Measurements from ENCODE around the gene ERF. TPM values are rescaled to one million over a fixed set of nuclear protein-coding genes. Genes with fewer than 3 reads are reported as not detected.

Gene ERF
- total and polyA plus RNA-seq, 2 of the 4 experiments (the other 2 are of a cell fraction): 5.2 to 32.4 TPM

DNA sequence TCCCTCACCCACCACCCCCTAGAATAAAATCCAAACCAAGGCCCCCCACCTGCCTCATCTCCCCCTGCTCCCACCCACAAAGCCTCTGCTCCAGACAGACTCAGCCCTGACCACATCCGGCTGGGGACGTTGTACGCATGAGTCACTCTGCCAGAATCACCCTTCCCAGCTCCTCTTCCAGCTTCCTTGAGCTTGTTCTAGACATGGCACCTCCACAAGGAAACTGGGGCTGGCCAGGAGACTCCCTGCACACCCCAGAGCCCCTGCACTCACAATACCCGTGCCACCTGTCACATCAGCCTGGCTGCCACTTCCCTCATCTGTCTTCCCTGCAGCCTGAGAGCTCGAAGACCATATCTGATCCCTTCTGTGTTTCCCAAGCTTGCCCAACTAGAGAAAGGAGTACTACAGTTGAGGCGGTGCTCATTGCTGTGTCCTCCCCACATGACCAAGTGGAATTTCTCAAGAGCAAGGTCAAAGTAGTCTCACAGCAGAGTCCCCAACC lies 47.1 kb downstream of the ERF start:
- no peaks in the 10 kb centered on the region for H3K27me3 ChIP-seq (ENCODE audit: control insufficient read depth, insufficient read depth, low read length)
- H2AK5ac ChIP-seq (ENCODE audit: low read depth, low read length): peak overlapping the region; percentile 94
- no peak overlapping the region for H3K9ac ChIP-seq (ENCODE audit: low read depth, low read length)
- BruUV-seq (replicated peaks): no TSS peak
- no peaks in the 10 kb centered on the region; the same call in none of the 2 replicates for H4K20me1 ChIP-seq (ENCODE audit: insufficient read depth, low read length)
- H2AK9ac ChIP-seq (replicated peaks; ENCODE audit: low read depth, low read length, poor library complexity): peak overlapping the region; percentile 94
- peak overlapping the region; percentile 93 for H3K14ac ChIP-seq (replicated peaks; ENCODE audit: low read depth, low read length)
- peak overlapping the region; percentile 65 for H3K27ac ChIP-seq (ENCODE audit: insufficient read depth, low read length)
- WGBS, 2 experiments (ENCODE audit: extremely low coverage in 2 of 2, insufficient read length in 1 of 2): 7% methylated on average over 3 of the region's 6 CpGs; no CpG with 5 or more reads in 1 of the 2 experiments
- peak overlapping the region; percentile 72; the same call in 1 of the 2 replicates for H3K18ac ChIP-seq (ENCODE audit: low read depth, low read length)
- dilution Hi-C loops (cut with HindIII; ENCODE audit: low sequenced_read_pairs, unreplicated experiment): no loop called here
- no peak overlapping the region for H3K4me3 ChIP-seq (ENCODE audit: insufficient read depth, low read depth, low read length)
- intact Hi-C loops (cut with micrococcal nuclease): no loop called here
- peaks cover 13% of the 10 kb centered on the region for H3K4me1 ChIP-seq (ENCODE audit: control insufficient read depth, insufficient read depth, low read length)
- H2BK15ac ChIP-seq (ENCODE audit: low read depth, low read length): peak overlapping the region; percentile 91; the same call in 2 of the 3 replicates
- ChIA-PET CTCF (no interaction called here), POLR2A (ENCODE audit: unreplicated experiment) (interaction anchor here (0.5 kb wide), 1 partner anchor 20 kb away, joined by 3 read pairs; no protein-coding TSS in a partner anchor)
- H3K23ac ChIP-seq (ENCODE audit: low read depth, low read length): peak overlapping the region; percentile 97
- peak overlapping the region; percentile 92 for H4K91ac ChIP-seq (ENCODE audit: insufficient read depth, low read depth, low read length)
- H2BK120ac ChIP-seq (ENCODE audit: low read depth, low read length): peak overlapping the region; percentile 98
- H3K79me1 ChIP-seq (ENCODE audit: low read depth in 1 of 2, low read length in 2 of 2): peaks cover 17 to 86% of the 10 kb centered on the region in 2 experiments
- in situ Hi-C loops (cut with MboI; ENCODE audit: low sequenced_read_pairs): no loop called here
- peaks cover 33% of the 10 kb centered on the region for H3K9me1 ChIP-seq (ENCODE audit: insufficient read depth, low read length)
- peak overlapping the region; percentile 55; the same call in 1 of the 2 replicates for H3K56ac ChIP-seq (ENCODE audit: extremely low read depth, insufficient read depth, low read length)
- DNase-seq (peak; percentile 89), ATAC-seq (ENCODE audit: low read depth) (peak; percentile 94)
- peak overlapping the region; percentile 21 to 90 for H4K8ac ChIP-seq (ENCODE audit: low read depth in 2 of 2, low read length in 2 of 2)
- H4K5ac ChIP-seq (ENCODE audit: low read depth, low read length): no peak overlapping the region; the same call in 1 of the 2 replicates
- peak overlapping the region; percentile 78 for H2AFZ ChIP-seq (replicated peaks; ENCODE audit: low read length, poor library complexity)
- H2BK20ac ChIP-seq (ENCODE audit: low read depth, low read length): peak overlapping the region; percentile 96
- peak; percentile 71; the same call in 1 of the 2 replicates for TF ChIP-seq MAZ (IDR thresholded peaks at IDR 0.05; ENCODE audit: borderline replicate concordance, low read depth, low read length)
- TF ChIP-seq BHLHE40 (IDR thresholded peaks at IDR 0.05; ENCODE audit: low read depth, low read length): 0 out of 2 replicates have a peak, but pooled peaks have one; percentile 8
- TF ChIP-seq, protein P1, sequence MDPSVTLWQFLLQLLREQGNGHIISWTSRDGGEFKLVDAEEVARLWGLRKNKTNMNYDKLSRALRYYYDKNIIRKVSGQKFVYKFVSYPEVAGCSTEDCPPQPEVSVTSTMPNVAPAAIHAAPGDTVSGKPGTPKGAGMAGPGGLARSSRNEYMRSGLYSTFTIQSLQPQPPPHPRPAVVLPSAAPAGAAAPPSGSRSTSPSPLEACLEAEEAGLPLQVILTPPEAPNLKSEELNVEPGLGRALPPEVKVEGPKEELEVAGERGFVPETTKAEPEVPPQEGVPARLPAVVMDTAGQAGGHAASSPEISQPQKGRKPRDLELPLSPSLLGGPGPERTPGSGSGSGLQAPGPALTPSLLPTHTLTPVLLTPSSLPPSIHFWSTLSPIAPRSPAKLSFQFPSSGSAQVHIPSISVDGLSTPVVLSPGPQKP (IDR thresholded peaks at IDR 0.05; ENCODE audit: borderline replicate concordance, low read depth, low read length): no peak
- TF ChIP-seq FOS (IDR thresholded peaks at IDR 0.05; ENCODE audit: low read depth, low read length): peak; percentile 81
- H3K9me3 ChIP-seq (ENCODE audit: control insufficient read depth, insufficient read depth, low read length): no peaks in the 10 kb centered on the region
- H3K4ac ChIP-seq (ENCODE audit: low read depth, low read length): peak overlapping the region; percentile 98
- peak overlapping the region; percentile 97 for H2BK5ac ChIP-seq (ENCODE audit: low read depth, low read length, poor library complexity, severe bottlenecking)
- H3K36me3 ChIP-seq (ENCODE audit: control insufficient read depth, insufficient read depth, low read length): peaks cover 40% of the 10 kb centered on the region
- H3K4me2 ChIP-seq (ENCODE audit: low read depth, low read length): peak overlapping the region; percentile 40; the same call in 1 of the 2 replicates
